Stimulated activated CD8-positive, alpha-beta memory T cell treated with anti-CD3 and anti-CD28 coated beads, Interleukin-7, amount 100 ng/mL, for 48 hours (primary cell): ENCODE data around the gene SENP1.

Source experiments
- DNase-seq, 2 donors: peaks; one replicate each; pipeline ENCODE4 v3.0.0-alpha.2; 2020; ENCODE audit warnings: low read depth in 1 of 2; ENCODE audit errors: extremely low read depth in 1 of 2

SENP1 gene

GRCh38 chr12:48019639-48020265, 86.1 kb downstream of the SENP1 start:
- DNase-seq: no peak

DNA sequence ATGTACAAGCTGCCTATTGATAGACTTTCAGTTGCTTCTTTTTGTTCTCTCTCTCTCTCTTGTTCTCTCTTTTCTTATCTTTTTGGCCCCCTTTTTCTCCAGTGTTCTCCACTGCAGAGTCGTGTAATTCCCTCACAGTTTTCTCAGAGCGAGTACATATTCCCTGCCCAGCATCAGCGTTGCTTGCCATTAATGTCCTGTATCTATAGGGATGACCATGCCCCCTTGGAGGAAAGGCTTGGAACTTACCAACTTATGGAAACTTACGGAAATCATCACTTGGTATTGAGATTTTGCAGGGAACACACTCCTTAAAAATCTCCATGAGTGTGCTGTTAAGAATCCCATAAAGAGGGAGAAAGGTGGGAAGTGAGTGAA, 87.3 kb downstream of the SENP1 start:
- DNase-seq: no peak

DNA sequence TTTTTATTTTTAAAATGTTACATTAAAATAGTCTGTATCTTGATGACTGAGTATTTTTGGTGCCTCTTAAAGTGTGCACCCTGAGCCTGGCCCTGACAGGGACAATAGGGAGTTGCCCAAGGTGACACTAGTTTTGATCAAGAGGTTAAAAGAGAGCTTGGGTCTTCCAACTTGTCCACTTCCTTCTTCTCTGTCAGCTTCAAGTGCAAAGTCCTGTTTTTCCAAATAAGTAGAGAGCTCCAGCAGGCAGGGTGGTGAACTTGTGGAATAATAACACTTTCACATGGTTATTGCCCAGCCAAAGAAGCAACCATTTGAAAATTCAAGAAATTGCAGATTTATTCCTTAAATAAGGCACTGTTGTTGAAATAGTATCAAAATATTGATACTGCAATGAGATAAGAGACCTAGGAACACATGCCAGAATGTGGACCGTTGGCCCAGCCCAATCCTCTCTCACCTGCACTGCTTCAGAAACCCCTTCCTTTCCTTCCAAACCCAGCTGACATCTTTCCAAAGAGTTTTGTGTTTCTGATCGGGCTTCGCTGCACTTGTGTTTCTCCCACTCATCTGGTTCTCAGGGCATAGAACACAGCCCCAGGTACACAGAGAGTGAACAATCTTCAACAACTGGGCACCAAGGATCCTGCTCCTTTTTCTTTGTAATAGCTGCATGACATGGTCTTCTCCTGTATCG, 87.8 kb downstream of the SENP1 start:
- no peak for DNase-seq

DNA sequence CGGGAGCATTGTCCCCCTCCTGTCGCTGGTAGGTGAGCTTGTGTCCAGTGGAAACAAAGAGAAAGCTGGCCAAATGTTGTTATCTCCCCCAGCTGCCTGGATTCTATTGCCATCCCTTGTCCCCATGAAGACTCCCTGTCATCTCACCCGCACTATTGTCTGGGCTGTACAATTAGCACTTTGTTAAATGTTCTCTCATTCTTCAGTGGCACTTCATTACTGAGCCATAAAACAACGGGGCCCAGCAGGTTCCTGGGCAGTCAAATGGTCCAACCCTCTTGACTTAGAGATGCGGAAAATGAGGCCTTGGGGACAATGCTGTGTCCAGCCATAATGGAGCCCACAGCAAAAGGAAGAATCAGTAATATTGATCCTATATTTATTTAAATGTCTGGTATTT, 88.4 kb downstream of the SENP1 start:
- DNase-seq: no peak

DNA sequence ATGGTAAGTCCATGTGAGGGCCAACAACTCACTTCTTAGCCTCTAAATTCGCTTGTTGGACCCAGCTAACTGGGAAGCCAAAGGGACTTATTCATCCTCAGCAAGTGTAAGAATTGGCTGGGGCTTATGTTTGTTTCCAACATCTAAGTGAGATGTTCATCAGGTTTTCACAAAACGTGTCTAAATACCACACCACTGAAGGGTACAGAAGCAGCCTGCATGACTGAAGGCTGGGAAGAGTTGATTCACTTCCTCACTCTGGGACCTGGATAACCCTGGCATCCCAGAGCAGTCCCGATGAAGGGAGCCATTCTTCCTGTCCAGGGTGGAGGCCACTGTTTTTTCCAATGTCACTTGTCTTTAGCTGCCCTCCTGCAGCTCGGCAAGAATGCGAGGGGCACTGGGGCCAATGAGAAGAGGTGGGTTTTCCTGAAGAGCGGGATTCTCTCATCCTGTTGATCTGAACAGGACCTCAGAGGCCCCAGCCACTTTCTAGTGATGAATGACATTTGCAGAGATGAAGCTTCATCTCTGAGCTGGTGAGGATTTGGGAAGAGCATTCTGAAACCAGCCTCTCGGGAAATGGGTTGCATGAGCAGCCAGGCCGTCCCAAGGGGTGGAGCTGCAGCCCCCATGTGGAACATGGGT, 89.4 kb downstream of the SENP1 start:
- no peak for DNase-seq

DNA sequence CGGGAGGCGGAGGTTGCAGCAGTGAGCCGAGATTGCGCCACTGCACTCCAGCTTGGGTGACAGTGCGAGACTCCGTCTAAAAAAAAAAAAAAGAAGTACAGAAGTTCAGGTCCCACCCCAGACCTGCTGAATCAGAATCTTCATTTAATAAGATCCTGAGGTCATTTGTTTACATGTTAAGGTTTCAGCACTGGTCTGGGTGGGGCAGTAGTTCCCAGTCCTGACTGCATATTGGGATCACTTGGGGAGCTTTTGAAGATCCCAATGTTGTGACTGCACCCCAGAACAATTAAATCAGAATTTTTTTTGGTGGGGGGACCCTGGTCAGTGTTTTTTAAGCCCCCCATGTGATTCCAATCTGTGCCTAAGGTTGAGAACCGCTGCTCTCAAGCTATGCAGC, 89.9 kb downstream of the SENP1 start:
- DNase-seq: no peak

- DNase-seq: no peak
Observed at GRCh38 chr12:48015129-48015528, 90.8 kb downstream of the SENP1 start.

- no peak for DNase-seq
Observed at GRCh38 chr12:48013287-48013686, 92.6 kb downstream of the SENP1 start.

GRCh38 chr12:48012070-48012469, 93.8 kb downstream of the SENP1 start:
- no peak for DNase-seq

GRCh38 chr12:48010366-48010970, 95.4 kb downstream of the SENP1 start:
- DNase-seq: no peak

GRCh38 chr12:48009471-48009870, 96.4 kb downstream of the SENP1 start:
- DNase-seq: no peak

DNA sequence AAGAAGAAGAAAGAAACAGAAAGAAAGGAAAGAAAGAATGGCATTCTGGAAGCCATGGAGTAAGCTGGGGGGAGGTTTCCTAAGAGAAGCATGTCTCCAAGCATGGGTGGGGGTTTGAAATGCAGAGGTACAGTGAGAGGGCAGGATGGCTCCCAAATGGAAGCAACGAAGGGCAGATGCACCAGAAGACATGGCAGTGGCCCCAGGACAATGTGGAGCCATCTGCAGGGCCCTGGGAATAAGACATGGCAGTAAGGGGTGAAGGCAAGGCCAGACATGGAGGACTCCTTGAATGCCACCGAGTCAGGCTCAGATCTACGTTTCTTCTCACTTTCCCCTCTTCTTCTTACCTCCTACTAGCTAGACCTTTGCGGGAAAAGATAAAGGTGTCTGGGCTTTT, 96.9 kb downstream of the SENP1 start:
- DNase-seq: no peak

DNA sequence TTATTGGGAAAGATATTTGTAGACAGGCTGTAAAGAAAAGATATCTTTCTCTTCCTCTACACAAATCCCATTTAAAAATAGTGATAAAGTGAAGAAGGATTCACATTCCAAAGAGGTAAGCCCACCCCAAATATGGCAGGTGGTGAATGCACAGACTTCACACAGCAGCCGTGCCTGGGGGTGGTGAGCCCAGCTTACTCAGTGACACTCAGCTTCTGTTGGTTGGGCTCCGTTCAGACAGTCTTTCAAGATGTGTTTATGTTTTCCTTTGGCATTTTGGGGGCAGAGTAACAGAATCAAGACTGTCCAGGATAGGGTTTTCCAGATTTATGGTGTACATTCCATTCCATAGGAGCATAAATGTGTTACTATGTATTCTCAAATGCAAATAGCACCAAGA, 97.5 kb downstream of the SENP1 start:
- no peak for DNase-seq

DNA sequence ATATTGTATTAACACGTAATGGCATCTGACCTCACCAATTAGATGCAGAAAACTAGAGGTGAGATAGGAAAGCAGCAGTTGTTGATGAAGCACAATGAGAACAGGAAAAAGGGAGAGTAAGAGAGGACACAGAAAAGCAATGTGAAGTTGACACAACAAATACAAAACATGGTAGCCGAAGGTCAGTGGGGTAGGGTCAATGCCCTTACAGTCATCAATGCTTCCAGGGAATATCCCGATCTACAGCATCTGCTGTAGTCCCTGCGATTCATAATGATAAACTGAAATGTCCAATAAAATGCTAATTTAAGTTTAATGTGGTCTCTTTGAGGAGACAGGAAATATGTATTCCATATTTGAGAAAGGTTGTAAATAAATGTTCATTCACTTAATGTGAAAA, 98.7 kb downstream of the SENP1 start:
- DNase-seq: no peak

- no peak for DNase-seq
Observed at GRCh38 chr12:48005750-48006021, 100.2 kb downstream of the SENP1 start.

DNA sequence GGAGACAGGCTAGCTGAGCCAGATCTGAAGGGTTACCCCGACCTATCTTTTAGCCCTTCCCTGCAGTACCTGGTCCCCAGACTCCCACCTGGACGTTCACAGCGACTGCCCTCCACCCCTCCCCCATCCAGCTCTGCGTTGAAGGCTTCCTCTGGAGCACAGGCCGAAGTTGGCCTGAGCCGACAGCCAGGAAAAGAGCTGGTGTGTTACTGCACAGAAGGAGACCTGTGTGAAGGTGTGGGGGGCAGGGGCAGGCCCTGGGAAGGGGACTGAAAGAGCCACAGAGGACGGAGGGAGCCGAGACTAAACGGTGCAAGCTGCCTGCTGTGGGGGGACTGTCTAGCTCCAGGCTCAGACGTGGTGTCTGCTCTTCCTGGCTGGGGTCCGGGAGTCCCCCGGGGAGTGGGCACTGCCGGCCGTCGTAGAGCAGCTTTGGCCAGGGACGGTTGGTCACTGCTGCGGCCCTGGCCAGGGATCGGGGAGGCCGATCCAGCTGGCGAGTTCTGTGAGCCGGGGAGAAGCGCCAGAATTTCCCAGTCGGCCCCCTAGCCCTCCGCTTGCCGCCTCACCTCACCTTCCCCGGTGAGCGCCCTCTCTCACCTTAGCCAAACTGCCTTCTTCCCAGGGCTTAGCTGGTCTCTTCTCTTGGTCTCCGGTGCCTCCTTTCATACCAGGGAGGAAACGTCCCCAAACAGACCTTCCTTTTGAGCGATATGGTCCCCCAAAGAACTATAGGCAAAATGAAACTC, 100.7 kb downstream of the SENP1 start:
- no peak for DNase-seq

DNA sequence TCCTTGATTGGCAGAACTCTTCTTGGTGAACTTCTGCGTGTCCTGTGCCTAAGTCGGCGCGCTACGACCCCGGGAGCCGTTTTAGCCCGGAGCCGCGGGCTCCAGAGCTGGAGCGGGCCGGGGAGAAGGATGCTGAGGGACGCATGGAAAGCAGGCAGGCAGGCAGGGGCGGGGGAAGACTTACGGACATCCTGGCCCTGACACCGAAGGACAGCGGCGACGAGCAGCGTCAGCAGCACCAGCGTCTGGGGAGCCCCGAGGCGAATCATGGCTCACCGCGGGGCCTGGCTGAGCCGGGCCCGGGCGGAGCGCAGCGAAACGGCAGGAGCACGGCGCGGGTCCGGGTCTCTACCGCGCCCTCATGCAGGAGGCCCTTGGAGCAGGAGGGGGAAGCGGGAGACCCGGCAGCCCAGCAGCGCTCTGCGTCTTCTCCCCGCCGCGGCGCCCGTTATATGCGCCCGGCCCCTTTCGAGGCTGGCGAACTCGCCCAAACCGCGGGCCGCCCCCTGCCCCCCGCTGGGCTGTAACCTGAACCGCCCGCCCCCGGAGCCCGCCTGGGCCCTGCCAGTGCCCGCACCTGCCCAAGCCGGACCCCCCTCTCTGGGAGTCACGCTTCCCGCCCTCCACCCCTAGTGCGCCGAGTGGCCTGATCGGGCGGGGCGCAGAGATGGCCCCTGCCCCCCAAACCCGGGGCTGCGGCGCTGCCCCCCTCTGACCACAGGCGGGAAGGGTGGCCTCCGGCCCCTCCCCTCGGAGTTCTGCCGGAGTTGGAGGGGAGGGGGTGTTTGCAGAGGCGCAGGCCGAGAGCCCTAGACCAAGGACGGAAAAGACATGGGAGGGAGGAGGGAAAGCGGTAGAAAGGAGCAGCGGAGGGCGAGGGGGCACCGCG, 101.6 kb downstream of the SENP1 start, which contains the start of gene COL2A1:
Gene COL2A1, minus strand, starts transcription at position 424 of the 889 bp plus-strand sequence. Its CDS starts 155 bp downstream, at position 269.
- no peak for DNase-seq

GRCh38 chr12:48003226-48004052, 102.4 kb downstream of the SENP1 start:
- no peak for DNase-seq

DNA sequence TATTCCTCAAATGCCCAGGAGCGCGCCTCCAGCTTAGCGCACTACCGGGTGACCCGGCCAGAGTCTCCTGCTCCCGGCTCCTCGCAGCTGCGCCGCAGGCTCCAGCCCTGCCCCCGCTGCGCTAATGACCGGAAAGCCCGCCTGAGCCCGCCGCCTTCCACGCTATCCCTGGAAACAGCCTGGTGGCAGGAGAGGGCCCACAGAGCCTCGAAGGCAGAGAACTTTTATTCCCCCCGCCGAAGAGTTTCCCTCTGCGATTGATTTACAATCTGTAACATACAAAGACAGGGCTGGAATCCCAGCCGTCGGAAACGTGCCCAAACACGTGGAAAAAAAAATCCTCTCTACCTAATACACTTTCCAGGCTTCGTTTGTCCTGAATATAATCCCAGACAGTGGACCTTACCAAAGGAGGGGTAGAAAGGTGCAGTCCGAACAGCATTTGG, 103.1 kb downstream of the SENP1 start:
- no peak for DNase-seq

- no peak for DNase-seq
Observed at GRCh38 chr12:48002414-48002730, 103.5 kb downstream of the SENP1 start.
